ENCODE data around the gene DPH1.

- TF ChIP-seq SUZ12 (IDR thresholded peaks at IDR 0.05; ENCODE audit: extremely low read depth, insufficient read depth, insufficient read length) (no peak), YY1 (IDR thresholded peaks at IDR 0.05; ENCODE audit: insufficient read depth, insufficient read length) (no peak), ZNF274 (IDR thresholded peaks at IDR 0.05; ENCODE audit: low read depth, low read length) (no peak)
Observed at GRCh38 chr17:2025220-2025621, 4.7 kb upstream of the DPH1 start, which contains the start of gene RTN4RL1.
